ENCODE measurements around the gene STAG1. TPM values are rescaled to one million over a fixed set of nuclear protein-coding genes. Genes with fewer than 3 reads are reported as not detected.
"Not testable (repeated sequence)": the region's sequence is repeated elsewhere in the genome, so short reads cannot be mapped to it uniquely, and the experiment has no call there.

Gene STAG1
- polyA plus RNA-seq, 3 donors from 2014 or later = 11.8 to 22.6 (median 14.6) TPM

DNA sequence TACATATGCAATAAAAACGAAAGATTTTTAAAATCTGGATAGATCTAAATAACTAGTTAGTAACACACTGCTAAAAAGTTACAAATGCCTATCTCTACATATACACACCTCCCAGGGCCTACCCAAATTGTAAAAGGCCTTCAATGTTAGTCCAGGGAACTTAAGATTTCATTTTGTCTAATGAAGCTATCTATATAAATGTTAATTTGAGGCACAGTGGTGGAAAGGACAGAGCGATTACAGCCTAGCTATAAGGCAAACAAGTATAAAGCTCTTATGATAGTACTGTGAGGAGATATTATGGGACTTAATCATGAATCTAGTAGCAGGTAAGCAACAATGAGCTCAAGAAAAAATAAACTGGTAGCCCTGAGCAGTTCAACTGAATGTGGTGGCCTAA, 101.7 kb downstream of the STAG1 start:
- no peak for DNase-seq
- peaks cover 0 to 1% (median 0%) of the 10 kb centered on the region in 3 donors for H3K27me3 Mint-ChIP-seq (ENCODE audit: low read depth in 3 of 3)
- no peak overlapping the region for H3K4me3 Mint-ChIP-seq
- peaks cover 14 to 22% (median 15%) of the 10 kb centered on the region in 3 donors for H3K36me3 Mint-ChIP-seq
- H3K9me3 Mint-ChIP-seq = peaks cover 5 to 20% (median 19%) of the 10 kb centered on the region in 6 donors
- H3K27ac Mint-ChIP-seq = peak overlapping the region; percentile 4 to 58 (median 20)
- peaks cover 38 to 63% of the 10 kb centered on the region in 2 donors for H3K4me1 Mint-ChIP-seq

GRCh38 chr3:136645915-136646314, 106.3 kb downstream of the STAG1 start:
- no peaks in the 10 kb centered on the region for H3K36me3 Mint-ChIP-seq
- DNase-seq = no peak
- H3K4me3 Mint-ChIP-seq = peak overlapping the region in 2 of 5 donors; percentile 18 to 29
- H3K27ac Mint-ChIP-seq = peak overlapping the region; percentile 0 to 50 (median 18)
- H3K27me3 Mint-ChIP-seq (ENCODE audit: low read depth in 3 of 3) = peaks cover 0 to 1% (median 0%) of the 10 kb centered on the region in 3 donors
- no peaks in the 10 kb centered on the region for H3K9me3 Mint-ChIP-seq
- H3K4me1 Mint-ChIP-seq = peaks cover 57 to 70% of the 10 kb centered on the region in 2 donors

GRCh38 chr3:136644212-136644611, 108.0 kb downstream of the STAG1 start:
- H3K27ac Mint-ChIP-seq = no peak overlapping the region
- peaks cover 0 to 1% (median 0%) of the 10 kb centered on the region in 3 donors for H3K27me3 Mint-ChIP-seq (ENCODE audit: low read depth in 3 of 3)
- H3K4me1 Mint-ChIP-seq = peaks cover 56 to 72% of the 10 kb centered on the region in 2 donors
- H3K9me3 Mint-ChIP-seq = no peaks in the 10 kb centered on the region
- H3K4me3 Mint-ChIP-seq = no peak overlapping the region
- no peak for DNase-seq
- peaks cover 0 to 3% (median 0%) of the 10 kb centered on the region in 3 donors for H3K36me3 Mint-ChIP-seq

- DNase-seq; H3K27me3 Mint-ChIP-seq (ENCODE audit: low read depth in 3 of 3); H3K4me3 Mint-ChIP-seq; H3K36me3 Mint-ChIP-seq; H3K9me3 Mint-ChIP-seq; H3K27ac Mint-ChIP-seq: not testable (repeated sequence)
- H3K4me1 Mint-ChIP-seq = peaks cover 51 to 72% of the 10 kb centered on the region in 2 donors
Observed at GRCh38 chr3:136643380-136643779, 108.8 kb downstream of the STAG1 start.

- Mint-ChIP-seq H3K27ac (peak overlapping the region in 1 of 6 donors; percentile 15), H3K4me3 (no peak overlapping the region), H3K36me3 (peaks cover 0 to 3% (median 0%) of the 10 kb centered on the region in 3 donors), H3K9me3 (no peaks in the 10 kb centered on the region), H3K4me1 (peaks cover 46 to 66% of the 10 kb centered on the region in 2 donors), H3K27me3 (ENCODE audit: low read depth in 3 of 3) (no peaks in the 10 kb centered on the region)
- no peak for DNase-seq
Observed at GRCh38 chr3:136642711-136643110, 109.5 kb downstream of the STAG1 start.

DNA sequence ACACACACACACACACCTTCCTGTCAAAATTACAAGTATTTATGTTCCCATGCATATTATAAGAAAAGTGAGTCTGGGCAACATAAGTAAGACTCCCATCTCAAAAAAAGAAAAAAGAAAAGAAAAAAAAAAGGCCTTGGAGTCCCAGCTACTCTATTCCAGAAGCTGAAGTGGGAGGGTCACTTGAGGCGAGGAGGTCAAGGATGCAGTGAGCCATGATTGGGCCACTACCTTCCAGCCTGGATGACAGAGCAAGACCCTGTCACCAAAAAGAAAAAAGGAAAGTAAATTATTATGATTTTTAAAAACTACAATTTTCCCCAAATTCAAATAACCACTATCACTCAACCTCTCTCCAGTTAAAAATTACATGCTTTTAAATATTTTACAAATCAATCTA, 113.1 kb downstream of the STAG1 start:
- peaks cover 33 to 66% of the 10 kb centered on the region in 2 donors for H3K4me1 Mint-ChIP-seq
- no peaks in the 10 kb centered on the region for H3K27me3 Mint-ChIP-seq (ENCODE audit: low read depth in 3 of 3)
- no peaks in the 10 kb centered on the region for H3K9me3 Mint-ChIP-seq
- H3K4me3 Mint-ChIP-seq = no peak overlapping the region
- H3K27ac Mint-ChIP-seq = peak overlapping the region in 2 of 6 donors; percentile 20 to 61
- DNase-seq = no peak
- peaks cover 0 to 6% (median 3%) of the 10 kb centered on the region in 3 donors for H3K36me3 Mint-ChIP-seq

DNA sequence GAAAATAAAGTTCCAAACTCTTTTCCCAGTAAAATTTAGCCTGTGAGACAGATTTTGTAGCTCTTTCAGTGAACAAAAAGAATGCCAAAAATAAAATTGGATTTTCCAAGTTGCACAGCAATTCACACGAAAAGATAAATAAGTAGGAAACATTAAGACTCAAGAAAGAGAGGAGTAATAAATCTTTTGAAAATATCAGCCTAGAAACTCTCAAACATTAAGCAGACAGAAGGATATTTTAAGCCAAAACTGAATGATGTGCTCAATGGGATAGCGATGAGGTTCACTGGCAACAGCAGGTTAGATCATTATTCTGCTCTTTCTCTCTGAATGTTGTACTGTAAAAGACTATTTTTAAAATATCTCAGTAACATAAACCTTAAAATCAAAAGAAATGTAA, 115.0 kb downstream of the STAG1 start:
- no peak for DNase-seq
- Mint-ChIP-seq H3K4me1 (peaks cover 29 to 68% of the 10 kb centered on the region in 2 donors), H3K27ac (peak overlapping the region in 3 of 6 donors; percentile 13 to 39 (median 24)), H3K36me3 (peaks cover 0 to 6% (median 3%) of the 10 kb centered on the region in 3 donors), H3K27me3 (ENCODE audit: low read depth in 3 of 3) (peaks cover 0 to 2% (median 0%) of the 10 kb centered on the region in 3 donors), H3K4me3 (no peak overlapping the region), H3K9me3 (no peaks in the 10 kb centered on the region)

DNA sequence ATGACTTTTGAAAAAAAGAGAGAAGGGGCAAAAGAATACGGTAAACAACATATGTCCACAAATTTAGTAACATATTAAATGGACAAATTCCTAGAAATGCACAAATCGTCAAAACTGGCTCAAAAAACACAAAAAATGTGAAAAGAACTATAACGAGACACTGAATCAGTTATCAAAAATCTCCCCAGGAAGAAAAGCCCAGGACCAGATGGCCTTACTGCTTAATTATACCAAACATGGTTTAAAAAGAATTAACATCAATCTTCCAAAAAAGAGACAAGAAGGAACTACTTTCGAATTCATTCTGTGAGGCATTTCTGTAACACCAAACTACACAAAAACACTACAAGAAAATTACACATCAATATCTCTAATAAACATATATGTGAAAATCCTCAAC, 117.4 kb downstream of the STAG1 start:
- H3K4me3 Mint-ChIP-seq = no peak overlapping the region
- peaks cover 0 to 6% (median 3%) of the 10 kb centered on the region in 3 donors for H3K36me3 Mint-ChIP-seq
- no peaks in the 10 kb centered on the region for H3K9me3 Mint-ChIP-seq
- peaks cover 32 to 66% of the 10 kb centered on the region in 2 donors for H3K4me1 Mint-ChIP-seq
- no peak for DNase-seq
- peak overlapping the region in 2 of 6 donors; percentile 13 to 56 for H3K27ac Mint-ChIP-seq
- H3K27me3 Mint-ChIP-seq (ENCODE audit: low read depth in 3 of 3) = peaks cover 0 to 5% (median 0%) of the 10 kb centered on the region in 3 donors

- no peak for DNase-seq
- no peaks in the 10 kb centered on the region for H3K9me3 Mint-ChIP-seq
- peaks cover 0 to 5% (median 0%) of the 10 kb centered on the region in 3 donors for H3K27me3 Mint-ChIP-seq (ENCODE audit: low read depth in 3 of 3)
- H3K27ac Mint-ChIP-seq = no peak overlapping the region
- peaks cover 33 to 67% of the 10 kb centered on the region in 2 donors for H3K4me1 Mint-ChIP-seq
- no peak overlapping the region for H3K4me3 Mint-ChIP-seq
- peaks cover 11 to 18% (median 18%) of the 10 kb centered on the region in 3 donors for H3K36me3 Mint-ChIP-seq
Observed at GRCh38 chr3:136632625-136633081, 119.5 kb downstream of the STAG1 start.

- H3K4me3 Mint-ChIP-seq = no peak overlapping the region
- H3K9me3 Mint-ChIP-seq = no peaks in the 10 kb centered on the region
- H3K4me1 Mint-ChIP-seq = peaks cover 34 to 66% of the 10 kb centered on the region in 2 donors
- no peak for DNase-seq
- peak overlapping the region in 1 of 6 donors; percentile 4 for H3K27ac Mint-ChIP-seq
- peaks cover 11 to 19% (median 18%) of the 10 kb centered on the region in 3 donors for H3K36me3 Mint-ChIP-seq
- H3K27me3 Mint-ChIP-seq (ENCODE audit: low read depth in 3 of 3) = peaks cover 0 to 5% (median 0%) of the 10 kb centered on the region in 3 donors
Observed at GRCh38 chr3:136631424-136631823, 120.8 kb downstream of the STAG1 start.

DNA sequence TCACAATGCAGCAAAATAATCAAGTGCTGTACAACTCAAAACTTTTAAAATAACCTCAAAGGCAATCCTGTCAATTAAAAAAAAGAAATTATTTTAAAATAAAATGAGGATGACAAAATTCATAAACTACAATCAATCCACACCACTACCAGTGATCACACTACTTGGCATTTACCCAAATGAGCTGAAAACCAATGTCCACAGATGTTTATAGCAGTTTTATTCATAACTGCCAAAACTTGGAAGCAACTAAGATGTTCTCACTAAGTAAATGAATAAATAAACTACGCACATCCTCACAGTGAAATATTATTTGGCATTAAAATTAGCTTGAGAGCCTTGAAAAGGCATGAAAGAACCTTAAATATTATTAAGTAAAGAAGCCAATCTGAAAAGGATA, 121.3 kb downstream of the STAG1 start:
- H3K36me3 Mint-ChIP-seq = peaks cover 11 to 19% (median 18%) of the 10 kb centered on the region in 3 donors
- peak overlapping the region in 1 of 6 donors; percentile 4 for H3K27ac Mint-ChIP-seq
- peaks cover 0 to 5% (median 0%) of the 10 kb centered on the region in 3 donors for H3K27me3 Mint-ChIP-seq (ENCODE audit: low read depth in 3 of 3)
- no peak for DNase-seq
- H3K9me3 Mint-ChIP-seq = no peaks in the 10 kb centered on the region
- H3K4me3 Mint-ChIP-seq = no peak overlapping the region
- H3K4me1 Mint-ChIP-seq = peaks cover 34 to 64% of the 10 kb centered on the region in 2 donors

DNA sequence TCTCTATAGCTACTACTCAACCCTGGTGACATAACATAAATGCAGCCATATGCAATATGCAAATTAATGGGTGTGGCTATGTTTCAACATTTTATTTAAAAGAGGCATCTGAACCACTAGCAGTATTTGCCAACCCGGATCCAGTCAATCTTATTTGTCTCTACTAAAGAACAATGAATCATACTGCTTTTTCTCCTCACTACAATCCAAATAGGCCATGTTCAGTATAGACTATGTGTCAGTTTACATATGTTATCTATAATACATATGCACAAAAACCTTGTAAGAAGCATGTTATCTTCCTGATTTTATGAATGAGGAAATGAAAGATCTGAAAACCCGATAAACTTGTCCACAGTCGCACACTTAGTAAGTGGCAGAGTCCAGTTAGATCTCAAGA, 125.7 kb downstream of the STAG1 start:
- H3K27ac Mint-ChIP-seq = peak overlapping the region in 1 of 6 donors; percentile 34
- H3K4me1 Mint-ChIP-seq = peaks cover 23 to 65% of the 10 kb centered on the region in 2 donors
- no peaks in the 10 kb centered on the region for H3K9me3 Mint-ChIP-seq
- no peak for DNase-seq
- no peak overlapping the region for H3K4me3 Mint-ChIP-seq
- peaks cover 11 to 19% (median 18%) of the 10 kb centered on the region in 3 donors for H3K36me3 Mint-ChIP-seq
- H3K27me3 Mint-ChIP-seq (ENCODE audit: low read depth in 3 of 3) = no peaks in the 10 kb centered on the region

DNA sequence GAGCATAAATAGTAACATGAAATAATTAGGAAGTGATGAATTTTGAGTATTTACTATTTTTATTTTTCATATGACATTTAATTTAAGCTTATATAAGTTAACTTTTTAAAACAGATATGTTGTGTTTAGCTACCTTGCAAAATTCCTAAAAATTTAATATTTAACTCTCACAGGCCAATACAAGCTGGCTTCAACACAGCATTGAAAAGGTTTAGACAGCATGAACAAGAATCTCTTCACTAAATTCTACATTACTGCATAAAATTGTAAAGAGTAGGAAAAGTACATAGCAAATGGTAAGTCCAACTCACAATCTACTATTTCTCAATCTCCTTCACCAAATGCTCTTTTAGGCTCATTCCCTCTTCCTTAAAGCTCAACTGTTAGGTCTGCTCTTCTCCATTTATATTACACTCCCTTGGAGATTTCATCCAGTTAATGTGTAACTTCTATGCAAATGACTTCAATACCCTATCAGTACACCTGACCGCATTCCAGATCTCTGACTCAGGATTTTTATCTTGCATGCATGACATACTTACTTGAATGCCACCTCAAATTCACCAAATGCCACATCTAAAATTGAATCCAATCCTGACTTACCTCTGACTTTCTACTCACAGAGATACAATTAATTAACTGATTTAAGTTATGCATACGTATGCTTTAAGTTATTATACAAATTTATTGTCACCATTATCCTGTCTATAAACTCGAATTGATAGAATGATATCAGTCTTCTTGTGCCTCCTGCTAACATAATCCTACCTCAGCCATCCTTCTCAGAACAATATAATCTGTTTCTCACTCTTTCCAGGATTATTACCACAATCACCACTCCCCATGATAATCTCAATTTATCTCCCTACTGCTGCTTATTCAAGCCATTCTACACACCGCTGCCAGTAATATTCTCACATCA, 127.0 kb downstream of the STAG1 start:
- no peak overlapping the region for H3K4me3 Mint-ChIP-seq
- DNase-seq = no peak
- peaks cover 19 to 65% of the 10 kb centered on the region in 2 donors for H3K4me1 Mint-ChIP-seq
- H3K36me3 Mint-ChIP-seq = peaks cover 11 to 19% (median 18%) of the 10 kb centered on the region in 3 donors
- no peaks in the 10 kb centered on the region for H3K27me3 Mint-ChIP-seq (ENCODE audit: low read depth in 3 of 3)
- H3K27ac Mint-ChIP-seq = no peak overlapping the region
- H3K9me3 Mint-ChIP-seq = no peaks in the 10 kb centered on the region

DNA sequence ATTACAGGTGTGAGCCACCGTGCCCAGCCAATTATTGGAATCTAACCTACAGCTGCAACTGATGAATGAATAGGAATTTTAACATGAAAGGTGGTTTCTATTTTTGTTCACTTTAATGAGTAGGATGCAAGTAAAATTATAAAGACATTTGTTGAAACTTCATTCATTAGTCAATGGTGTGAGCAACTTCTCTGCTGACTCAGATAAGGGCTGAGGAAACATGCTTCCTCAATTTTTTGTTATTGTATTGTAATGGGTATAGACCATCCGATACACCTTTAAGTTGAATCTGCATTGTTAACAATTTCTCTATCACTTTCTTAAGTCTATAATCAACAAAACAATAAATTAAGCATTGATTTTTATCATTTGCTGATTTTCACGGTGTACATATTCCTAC, 127.8 kb downstream of the STAG1 start:
- Mint-ChIP-seq H3K27me3 (ENCODE audit: low read depth in 3 of 3) (no peaks in the 10 kb centered on the region), H3K4me1 (peaks cover 19 to 67% of the 10 kb centered on the region in 2 donors), H3K36me3 (peaks cover 11 to 17% (median 15%) of the 10 kb centered on the region in 3 donors), H3K27ac (no peak overlapping the region), H3K4me3 (no peak overlapping the region), H3K9me3 (no peaks in the 10 kb centered on the region)
- no peak for DNase-seq
